OCI-M2 (cell line): Measurements from ENCODE around the gene DNAJC16.
"Not testable (repeated sequence)": the region's sequence is repeated elsewhere in the genome, so short reads cannot be mapped to it uniquely, and the experiment has no call there.

Experiments
- DNase-seq: peaks from one replicate; lab custom pipeline; 2025; ENCODE audit not compliant: unreplicated experiment; lab: John Stamatoyannopoulos, UW

DNAJC16 gene

GRCh38 chr1:15578921-15579682 lies 52.5 kb downstream of the DNAJC16 start:
- no peak for DNase-seq

GRCh38 chr1:15579683-15580047 lies 53.0 kb downstream of the DNAJC16 start:
- no peak for DNase-seq

- no peak for DNase-seq
Measured at GRCh38 chr1:15583016-15583706, 56.5 kb downstream of the DNAJC16 start.

GRCh38 chr1:15584489-15585363 lies 58.1 kb downstream of the DNAJC16 start, which contains the start of gene AGMAT:
Gene AGMAT, minus strand, starts transcription at chr1:15585051. Its CDS starts 84 bp downstream, at chr1:15584967.
- no peak for DNase-seq

GRCh38 chr1:15592285-15592684 lies 65.6 kb downstream of the DNAJC16 start:
- no peak for DNase-seq

GRCh38 chr1:15595809-15596617 lies 69.4 kb downstream of the DNAJC16 start:
- DNase-seq: no peak

- DNase-seq: no peak
Measured at GRCh38 chr1:15598436-15598835, 71.8 kb downstream of the DNAJC16 start.

- DNase-seq: peak; percentile 56
Measured at GRCh38 chr1:15603050-15603965, 76.7 kb downstream of the DNAJC16 start.

- not testable (repeated sequence) for DNase-seq
Measured at GRCh38 chr1:15603966-15604282, 77.3 kb downstream of the DNAJC16 start.

GRCh38 chr1:15604400-15604799 lies 77.8 kb downstream of the DNAJC16 start:
- not testable (repeated sequence) for DNase-seq

GRCh38 chr1:15605398-15606383 lies 79.0 kb downstream of the DNAJC16 start:
- DNase-seq: no peak

- DNase-seq: no peak
Measured at GRCh38 chr1:15609631-15610030, 83.0 kb downstream of the DNAJC16 start.

- DNase-seq: no peak
Measured at GRCh38 chr1:15610167-15610566, 83.5 kb downstream of the DNAJC16 start.

GRCh38 chr1:15616373-15617172 lies 89.9 kb downstream of the DNAJC16 start:
- DNase-seq: no peak

GRCh38 chr1:15617173-15618076 lies 90.8 kb downstream of the DNAJC16 start, which contains the start of gene DDI2:
Gene DDI2, plus strand, starts transcription at chr1:15617458. Its CDS starts 213 bp downstream, at chr1:15617671.
- no peak for DNase-seq

- DNase-seq: no peak
Measured at GRCh38 chr1:15618077-15618654, 91.5 kb downstream of the DNAJC16 start.
